Skeletal muscle tissue (tissue), 4 donors: Measurements from ENCODE around the gene GNB2. TPM values are rescaled to one million over a fixed set of nuclear protein-coding genes. Genes with fewer than 3 reads are reported as not detected.
"Not testable (repeated sequence)": the region's sequence is repeated elsewhere in the genome, so short reads cannot be mapped to it uniquely, and the experiment has no call there.

Experiments used
- H3K27ac ChIP-seq: one replicate; pipeline ENCODE4 v1.7.0; 2013; ENCODE audit warnings: mild to moderate bottlenecking, low read depth, low read length, inconsistent platforms
- H3K27me3 ChIP-seq, 3 donors: one replicate each; pipeline ENCODE4 v1.7.0; 2013; ENCODE audit warnings: low read length in 3 of 3; ENCODE audit not compliant: control insufficient read depth in 3 of 3, insufficient read depth in 3 of 3
- H3K36me3 ChIP-seq, 3 donors: one replicate each; pipeline ENCODE4 v1.7.0; 2013; ENCODE audit warnings: low read length in 3 of 3; ENCODE audit not compliant: control insufficient read depth in 3 of 3, insufficient read depth in 3 of 3
- H3K4me1 ChIP-seq, 3 donors: one replicate each; pipeline ENCODE4 v1.7.0; 2013; ENCODE audit warnings: low read length in 3 of 3, mild to moderate bottlenecking in 3 of 3; ENCODE audit not compliant: control insufficient read depth in 3 of 3, insufficient read depth in 3 of 3
- H3K4me3 ChIP-seq, 3 donors: one replicate each; pipeline ENCODE4 v1.7.0; 2013; ENCODE audit warnings: low read length in 3 of 3
- H3K9ac ChIP-seq, 3 donors: one replicate each; pipeline ENCODE4 v1.7.0; 2013; ENCODE audit warnings: low read length in 3 of 3, mild to moderate bottlenecking in 3 of 3, moderate library complexity in 2 of 3, low read depth in 1 of 3
- H3K9me3 ChIP-seq, 3 donors: one replicate each; pipeline ENCODE4 v1.7.0; 2013; ENCODE audit warnings: low read length in 3 of 3; ENCODE audit not compliant: control insufficient read depth in 3 of 3
- total RNA-seq: library from RNA; depleted of rRNA; stranded (reverse); fragments of >200 nt; gene quantifications from one replicate; pipeline ENCODE4 v1.2.3, GENCODE V29; 2014
- donor health status: Osteomylitis.

Gene GNB2
- total RNA-seq, 1 donor from 2014 or later: 48.5 TPM

GRCh38 chr7:100665168-100665726 lies 8.3 kb upstream of the GNB2 start:
- no peaks in the 10 kb centered on the region for H3K9me3 ChIP-seq
- H3K27ac ChIP-seq: no peak overlapping the region
- H3K9ac ChIP-seq: no peak overlapping the region
- no peak overlapping the region for H3K4me3 ChIP-seq
- H3K27me3 ChIP-seq: peaks cover 0 to 2% (median 0%) of the 10 kb centered on the region in 3 donors
- no peaks in the 10 kb centered on the region for H3K4me1 ChIP-seq
- no peaks in the 10 kb centered on the region for H3K36me3 ChIP-seq

- Histone ChIP-seq H3K9ac (no peak overlapping the region), H3K36me3 (no peaks in the 10 kb centered on the region), H3K27me3 (no peaks in the 10 kb centered on the region), H3K27ac (no peak overlapping the region), H3K4me1 (no peaks in the 10 kb centered on the region), H3K9me3 (no peaks in the 10 kb centered on the region), H3K4me3 (no peak overlapping the region)
These were observed 6.0 kb upstream of the GNB2 start for GRCh38 chr7:100667331-100668068.

- Histone ChIP-seq H3K36me3 (no peaks in the 10 kb centered on the region), H3K9me3 (no peaks in the 10 kb centered on the region), H3K27me3 (no peaks in the 10 kb centered on the region), H3K9ac (no peak overlapping the region), H3K4me1 (no peaks in the 10 kb centered on the region), H3K4me3 (no peak overlapping the region), H3K27ac (no peak overlapping the region)
These were observed 5.5 kb upstream of the GNB2 start for GRCh38 chr7:100668069-100668449.

- H3K9ac ChIP-seq, H3K27me3 ChIP-seq, H3K4me1 ChIP-seq: not testable (repeated sequence)
These were observed 4.4 kb upstream of the GNB2 start for GRCh38 chr7:100669106-100669505.

DNA sequence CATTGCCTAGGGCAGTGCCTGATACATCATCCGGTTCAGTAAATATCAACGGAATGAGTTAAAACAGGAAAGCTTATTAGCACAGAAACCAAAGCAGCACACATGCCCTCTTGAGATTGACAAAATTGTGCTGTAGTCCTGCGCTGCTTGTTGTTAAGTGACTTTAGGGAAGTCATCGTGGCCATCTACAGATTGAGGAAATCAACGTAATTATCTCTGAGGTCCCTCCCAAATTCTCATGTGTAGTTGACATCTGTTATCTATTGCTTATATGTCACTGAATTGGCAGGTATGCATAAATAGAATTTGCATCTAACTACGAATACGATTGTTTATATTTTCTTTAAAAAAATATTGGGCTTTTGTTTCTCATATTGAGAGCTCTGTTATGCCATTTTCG lies 3.5 kb upstream of the GNB2 start:
- Histone ChIP-seq H3K4me1 (peaks cover 0 to 2% (median 0%) of the 10 kb centered on the region in 3 donors), H3K27ac (no peak overlapping the region)

More at GRCh38 chr7:100669106-100669505, 4.4 kb upstream of the GNB2 start:
- not testable (repeated sequence) for H3K4me3 ChIP-seq, H3K9me3 ChIP-seq, H3K27ac ChIP-seq, H3K36me3 ChIP-seq

DNA sequence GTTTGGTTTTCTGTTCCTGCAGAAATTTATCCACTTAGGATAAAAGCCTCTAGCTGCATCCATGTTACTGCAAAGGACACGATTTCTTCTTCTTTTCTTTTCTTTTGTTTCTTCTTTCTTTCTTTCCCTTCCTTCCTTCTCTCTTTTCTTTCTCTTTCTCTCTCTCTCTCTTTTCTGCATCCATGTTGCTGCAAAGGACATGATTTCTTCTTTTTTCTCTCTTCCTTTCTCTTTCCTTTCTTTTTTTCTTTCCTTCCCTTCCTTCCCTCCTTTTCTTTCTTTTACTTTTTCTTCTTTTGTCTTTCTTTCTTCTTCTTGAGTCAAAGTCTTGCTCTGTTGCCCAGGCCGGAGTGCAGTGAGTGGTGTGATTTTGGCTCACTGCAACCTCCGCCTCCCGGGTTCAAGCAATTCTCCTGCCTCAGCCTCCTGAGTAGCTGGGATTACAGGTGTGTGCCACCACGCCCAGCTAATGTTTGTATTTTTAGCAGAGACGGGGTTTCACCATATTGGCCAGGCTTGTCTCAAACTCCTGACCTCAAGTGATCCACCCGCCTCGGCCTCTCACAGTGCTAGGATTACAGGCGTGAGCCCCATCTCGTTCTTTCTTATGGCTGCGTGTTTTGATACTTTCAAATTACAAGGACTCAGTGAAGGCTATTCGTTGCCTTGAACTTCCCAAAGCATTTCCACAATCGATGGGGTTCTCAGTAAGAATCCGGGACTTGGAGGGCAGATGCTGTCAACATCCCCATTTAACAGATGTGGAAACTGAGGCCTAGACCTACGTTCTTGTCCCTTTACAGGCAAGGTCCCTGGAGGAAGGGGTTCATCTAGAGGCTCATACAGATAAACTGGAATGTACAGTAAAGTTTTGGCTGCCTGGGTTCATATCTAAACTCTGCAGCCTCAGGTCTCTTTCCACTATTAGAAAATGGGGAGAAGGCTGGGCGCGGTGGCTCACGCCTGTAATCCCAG lies 1.9 kb upstream of the GNB2 start:
- H3K9ac ChIP-seq: no peak overlapping the region
- H3K27me3 ChIP-seq: no peaks in the 10 kb centered on the region
- peaks cover 3 to 4% (median 4%) of the 10 kb centered on the region in 3 donors for H3K4me1 ChIP-seq
- no peak overlapping the region for H3K27ac ChIP-seq
- peaks cover 2 to 4% (median 3%) of the 10 kb centered on the region in 3 donors for H3K36me3 ChIP-seq
- H3K9me3 ChIP-seq: no peaks in the 10 kb centered on the region
- no peak overlapping the region for H3K4me3 ChIP-seq

More for the DNA sequence above, 3.5 kb upstream of the GNB2 start:
- no peak overlapping the region for H3K9ac ChIP-seq
- H3K9me3 ChIP-seq: no peaks in the 10 kb centered on the region
- H3K27me3 ChIP-seq: no peaks in the 10 kb centered on the region
- no peaks in the 10 kb centered on the region for H3K36me3 ChIP-seq
- H3K4me3 ChIP-seq: no peak overlapping the region

DNA sequence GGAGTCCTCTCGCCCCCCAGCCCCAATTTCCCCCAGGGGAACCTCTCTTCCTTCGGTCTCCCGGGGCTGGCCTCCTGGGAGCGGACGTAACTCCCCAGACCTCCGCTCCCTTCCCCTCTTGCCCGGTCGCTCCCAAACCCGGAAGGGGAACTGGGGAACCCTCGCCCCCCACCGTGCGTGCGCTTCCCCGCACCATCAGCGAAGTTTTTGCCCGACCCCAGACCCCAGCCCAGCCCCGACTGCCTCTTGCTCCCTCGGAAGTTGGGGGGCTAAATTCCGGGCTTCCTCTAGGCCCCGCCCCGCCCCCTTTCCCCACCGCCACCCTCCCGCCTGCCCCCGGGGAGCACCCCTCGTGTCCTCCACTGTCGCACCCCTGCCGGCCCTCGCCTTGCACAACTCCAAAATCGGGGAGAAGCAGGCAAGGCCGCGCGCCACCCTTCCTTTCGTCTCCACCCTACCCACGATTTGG lies 436 bp downstream of the GNB2 start:
- peak overlapping the region; percentile 87 to 95 (median 93) for H3K9ac ChIP-seq
- peak overlapping the region; percentile 98 for H3K27ac ChIP-seq
- peak overlapping the region; percentile 83 to 90 (median 85) for H3K4me3 ChIP-seq
- no peaks in the 10 kb centered on the region for H3K27me3 ChIP-seq
- H3K36me3 ChIP-seq: peaks cover 22 to 24% (median 22%) of the 10 kb centered on the region in 3 donors
- peaks cover 4 to 9% (median 5%) of the 10 kb centered on the region in 3 donors for H3K4me1 ChIP-seq
- H3K9me3 ChIP-seq: no peaks in the 10 kb centered on the region

DNA sequence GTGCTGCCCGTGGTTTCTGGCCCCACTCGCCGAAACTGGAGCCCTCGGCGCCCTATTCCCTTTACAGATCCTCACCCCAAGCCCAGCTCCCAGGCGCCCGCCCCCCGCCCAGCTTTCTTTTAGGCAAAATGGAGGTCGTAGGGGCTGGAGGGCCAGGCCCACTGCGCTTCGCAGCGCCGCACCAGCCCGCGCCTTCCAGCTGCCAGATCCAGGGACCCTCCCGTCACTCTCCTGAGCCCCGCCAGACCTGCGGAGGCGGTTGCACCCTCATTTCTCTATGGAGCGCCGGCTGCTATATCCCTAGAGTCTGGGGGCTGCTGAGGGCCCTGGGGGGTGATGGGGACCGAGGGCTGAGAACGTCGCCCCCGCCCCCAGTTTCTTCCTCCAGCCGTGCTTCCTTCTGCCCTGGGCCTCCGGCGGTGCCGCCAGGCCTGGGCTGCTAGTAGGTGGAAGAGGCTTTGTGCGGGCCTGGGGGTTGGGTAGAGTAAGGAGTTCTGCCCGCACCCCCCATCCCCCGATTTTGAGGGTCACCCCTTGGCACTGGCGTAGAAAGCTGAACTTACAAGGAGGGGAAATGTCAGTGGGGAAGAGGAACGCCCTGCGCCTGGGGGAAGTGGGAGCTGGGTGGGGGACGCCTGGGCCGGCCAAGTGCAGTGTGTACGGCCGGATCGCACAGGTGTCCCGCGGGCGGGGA lies 1.0 kb downstream of the GNB2 start:
- H3K27ac ChIP-seq: peak overlapping the region; percentile 98
- peak overlapping the region; percentile 83 to 90 (median 85) for H3K4me3 ChIP-seq
- peak overlapping the region; percentile 82 to 95 (median 93) for H3K9ac ChIP-seq
- peaks cover 22 to 26% (median 24%) of the 10 kb centered on the region in 3 donors for H3K36me3 ChIP-seq
- peaks cover 4 to 9% (median 5%) of the 10 kb centered on the region in 3 donors for H3K4me1 ChIP-seq
- H3K9me3 ChIP-seq: no peaks in the 10 kb centered on the region
- H3K27me3 ChIP-seq: no peaks in the 10 kb centered on the region

DNA sequence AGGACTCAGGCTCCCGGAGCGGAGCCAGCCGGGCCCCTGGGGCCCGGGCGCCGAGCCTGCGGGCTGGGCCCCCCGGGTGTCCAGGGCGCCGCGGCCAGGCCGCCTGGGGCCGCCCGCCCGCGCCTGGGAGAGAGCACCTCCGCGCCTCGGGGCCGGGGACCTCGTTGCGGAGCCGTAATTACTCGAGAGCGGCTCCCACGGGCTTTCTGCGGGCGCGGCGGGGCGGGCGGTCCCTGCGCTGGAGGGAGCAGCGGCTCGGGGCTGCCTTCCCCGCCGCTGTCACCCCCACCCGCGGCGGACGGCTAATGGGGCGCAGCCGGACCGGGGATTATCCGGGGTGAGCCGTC lies 1.5 kb downstream of the GNB2 start:
- peak overlapping the region; percentile 83 to 90 (median 85) for H3K4me3 ChIP-seq
- H3K9ac ChIP-seq: peak overlapping the region; percentile 82 to 95 (median 93)
- peak overlapping the region; percentile 98 for H3K27ac ChIP-seq
- no peaks in the 10 kb centered on the region for H3K27me3 ChIP-seq
- no peaks in the 10 kb centered on the region for H3K9me3 ChIP-seq
- H3K4me1 ChIP-seq: peaks cover 5 to 9% (median 6%) of the 10 kb centered on the region in 3 donors
- H3K36me3 ChIP-seq: peaks cover 22 to 27% (median 24%) of the 10 kb centered on the region in 3 donors
